AG09309 (cell line): Measurements from ENCODE around the gene PLOD3.
"Not testable (repeated sequence)": the region's sequence is repeated elsewhere in the genome, so short reads cannot be mapped to it uniquely, and the experiment has no call there.

Experiments
- DNase-seq: peaks from one replicate; pipeline ENCODE4 v3.0.0-alpha.2; 2010; ENCODE audit warnings: low read depth
- H3K4me3 ChIP-seq: 2 replicates; pipeline ENCODE4 v1.5.1; 2011; ENCODE audit warnings: mild to moderate bottlenecking, low read depth, low read length, moderate library complexity; ENCODE audit not compliant: control insufficient read depth
- TF ChIP-seq, protein P1 (sequence below): IDR thresholded peaks from 2 replicates; pipeline ENCODE4 v1.5.1; 2011; ENCODE audit warnings: mild to moderate bottlenecking, low read depth, low read length, inconsistent platforms; ENCODE audit not compliant: insufficient read depth, control insufficient read depth; ENCODE audit errors: missing control alignments

The PLOD3 gene

DNA sequence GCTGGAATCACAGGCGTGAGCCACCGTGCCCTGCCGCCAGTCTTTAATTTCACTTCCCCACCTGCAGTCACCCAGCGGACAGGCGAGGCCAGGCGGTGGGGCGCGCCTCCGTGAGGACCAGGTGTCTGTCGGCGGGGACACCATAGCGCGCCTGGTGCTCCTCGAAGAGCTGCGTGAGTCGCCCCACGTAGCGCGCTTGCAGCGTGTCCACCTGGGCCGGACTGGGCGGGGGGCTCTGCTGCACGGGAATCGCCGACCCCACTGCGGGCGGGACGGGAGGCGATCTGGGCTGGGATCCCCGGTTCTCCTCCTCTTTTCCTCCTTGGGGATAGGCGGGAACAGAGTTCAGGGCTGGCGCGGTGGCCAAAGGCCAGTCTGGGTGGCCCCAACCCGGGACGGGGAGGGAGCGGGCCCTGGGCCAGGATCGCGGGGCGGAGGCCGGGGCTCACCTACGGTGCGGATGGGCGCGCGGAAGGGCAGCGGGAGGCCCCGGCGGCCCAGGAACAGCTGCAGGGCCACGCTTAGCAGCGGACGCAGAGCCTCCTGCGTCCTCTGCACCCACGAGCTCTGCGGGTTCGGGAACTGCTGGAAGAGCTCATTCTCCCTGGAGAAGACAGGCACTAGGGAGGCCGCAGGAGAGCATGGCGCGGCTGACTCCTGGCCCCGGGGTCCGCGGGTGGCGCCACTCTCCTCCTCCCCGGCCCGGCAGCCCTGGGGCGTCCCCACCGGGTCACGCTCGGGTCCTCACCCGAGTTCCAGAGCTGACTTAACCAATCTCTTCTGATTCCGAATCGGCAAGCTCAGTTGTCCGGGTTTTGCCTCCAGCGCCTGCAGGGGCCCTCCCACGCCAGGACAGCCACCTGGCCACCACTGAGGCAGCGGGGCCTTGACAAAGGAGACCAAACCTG, 15.4 kb downstream of the PLOD3 start:
- TF ChIP-seq, protein P1, sequence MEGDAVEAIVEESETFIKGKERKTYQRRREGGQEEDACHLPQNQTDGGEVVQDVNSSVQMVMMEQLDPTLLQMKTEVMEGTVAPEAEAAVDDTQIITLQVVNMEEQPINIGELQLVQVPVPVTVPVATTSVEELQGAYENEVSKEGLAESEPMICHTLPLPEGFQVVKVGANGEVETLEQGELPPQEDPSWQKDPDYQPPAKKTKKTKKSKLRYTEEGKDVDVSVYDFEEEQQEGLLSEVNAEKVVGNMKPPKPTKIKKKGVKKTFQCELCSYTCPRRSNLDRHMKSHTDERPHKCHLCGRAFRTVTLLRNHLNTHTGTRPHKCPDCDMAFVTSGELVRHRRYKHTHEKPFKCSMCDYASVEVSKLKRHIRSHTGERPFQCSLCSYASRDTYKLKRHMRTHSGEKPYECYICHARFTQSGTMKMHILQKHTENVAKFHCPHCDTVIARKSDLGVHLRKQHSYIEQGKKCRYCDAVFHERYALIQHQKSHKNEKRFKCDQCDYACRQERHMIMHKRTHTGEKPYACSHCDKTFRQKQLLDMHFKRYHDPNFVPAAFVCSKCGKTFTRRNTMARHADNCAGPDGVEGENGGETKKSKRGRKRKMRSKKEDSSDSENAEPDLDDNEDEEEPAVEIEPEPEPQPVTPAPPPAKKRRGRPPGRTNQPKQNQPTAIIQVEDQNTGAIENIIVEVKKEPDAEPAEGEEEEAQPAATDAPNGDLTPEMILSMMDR, result no peak
- no peak overlapping the region; the same call in 1 of the 2 replicates for H3K4me3 ChIP-seq
- no peak for DNase-seq

DNA sequence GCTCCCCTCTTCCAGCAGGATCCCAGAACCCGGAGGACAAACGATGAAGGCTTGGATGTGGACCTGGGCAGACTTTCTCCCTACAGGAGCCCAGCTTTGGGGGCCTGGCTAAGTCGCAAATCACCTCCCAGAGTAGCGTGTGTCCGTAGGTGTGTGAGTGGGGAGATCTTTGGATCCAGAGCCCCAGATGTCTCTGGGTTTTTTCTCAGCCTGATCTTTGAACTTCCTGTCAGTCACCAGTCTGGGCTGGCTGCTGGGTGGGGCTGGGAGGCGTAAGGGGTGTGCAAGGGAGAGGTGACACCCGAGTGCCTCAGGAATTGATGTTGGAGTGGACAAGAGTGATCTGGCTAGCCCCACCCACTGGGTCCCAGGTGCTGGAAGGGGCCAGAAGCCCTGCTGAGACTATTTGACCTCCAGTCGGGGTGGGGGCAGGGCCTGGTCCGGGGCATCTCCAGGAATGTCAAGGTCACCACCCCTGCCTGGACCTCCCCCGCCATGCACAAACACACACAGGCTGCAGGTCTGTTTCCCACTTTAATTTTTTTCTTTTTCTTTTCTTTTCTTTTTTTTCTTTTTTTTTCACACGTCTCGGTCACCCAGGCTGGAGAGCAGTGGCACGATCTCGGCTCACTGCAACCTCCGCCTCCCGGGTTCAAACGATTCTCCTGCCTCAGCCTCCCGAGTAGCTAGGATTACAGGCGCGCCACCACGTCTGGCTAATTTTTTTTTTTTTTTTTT, 16.4 kb downstream of the PLOD3 start, which contains the start of gene MOGAT3:
MOGAT3 (minus strand) TSS at position 175 of the 738 bp plus-strand sequence. CDS start 182 bp downstream, outside the sequence.
- no peak within 1 kb of the TSS; the same call in 1 of the 2 replicates for H3K4me3 ChIP-seq
- no peak for DNase-seq
- TF ChIP-seq, protein P1, result no peak

DNA sequence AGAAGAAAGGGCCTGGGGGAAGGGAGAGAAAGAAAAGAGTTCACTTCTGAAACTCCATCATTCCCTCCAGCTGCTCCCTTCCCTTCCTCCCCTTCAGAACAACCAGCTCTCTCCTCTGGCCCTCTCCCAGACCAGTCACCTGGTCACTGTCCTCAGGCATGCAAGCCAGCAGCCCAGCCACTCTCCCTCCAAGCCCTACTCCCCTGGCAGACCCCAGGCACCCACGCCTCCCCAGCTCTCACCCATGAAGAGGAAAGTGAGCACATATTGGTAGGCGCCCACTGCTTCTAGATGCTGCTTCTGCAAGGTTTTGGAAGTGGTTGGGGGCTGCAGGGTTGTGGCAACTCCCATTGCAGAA, 16.9 kb downstream of the PLOD3 start:
- H3K4me3 ChIP-seq, result no peak overlapping the region
- no peak for DNase-seq
- TF ChIP-seq, protein P1, result no peak

DNA sequence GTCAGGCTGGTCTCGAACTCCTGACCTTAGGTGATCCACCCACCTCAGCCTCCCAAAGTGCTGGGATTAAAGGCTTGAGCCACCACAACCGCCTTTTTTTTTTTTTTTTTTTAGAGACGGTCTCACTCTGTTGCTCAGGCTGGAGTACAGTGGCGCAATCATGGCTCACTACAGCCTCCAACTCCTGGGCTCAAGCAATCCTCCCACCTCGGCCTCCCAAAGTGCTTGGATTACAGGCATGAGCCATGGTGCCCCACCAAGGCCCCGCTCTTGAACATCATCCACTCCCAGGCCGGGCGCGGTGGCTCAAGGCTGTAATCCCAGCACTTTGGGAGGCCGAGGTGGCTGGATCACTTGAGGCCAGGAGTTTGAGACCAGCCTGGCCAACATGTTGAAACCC, 17.9 kb downstream of the PLOD3 start:
- DNase-seq, H3K4me3 ChIP-seq: not testable (repeated sequence)

DNA sequence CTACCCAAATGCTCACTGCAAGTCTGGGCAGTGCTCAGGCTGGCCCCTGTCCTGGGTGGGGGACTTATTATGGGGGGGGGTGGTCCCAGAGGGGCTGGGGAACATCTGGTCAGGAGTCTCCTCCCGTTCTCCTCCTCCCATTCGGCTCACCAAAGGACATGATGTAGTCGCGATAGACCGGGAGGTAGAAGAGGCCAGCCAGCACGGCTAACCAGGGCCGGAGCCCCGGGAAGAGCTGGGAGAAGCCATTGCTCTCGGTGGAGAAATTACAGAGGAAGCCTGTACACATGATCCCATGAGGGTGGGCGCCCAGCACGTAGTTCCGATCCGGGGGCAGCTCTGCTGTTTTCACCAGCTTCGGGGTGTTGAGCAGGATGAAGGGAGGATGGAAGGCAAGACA, 18.9 kb downstream of the PLOD3 start:
- TF ChIP-seq, protein P1, result no peak
- no peak overlapping the region for H3K4me3 ChIP-seq
- no peak for DNase-seq

DNA sequence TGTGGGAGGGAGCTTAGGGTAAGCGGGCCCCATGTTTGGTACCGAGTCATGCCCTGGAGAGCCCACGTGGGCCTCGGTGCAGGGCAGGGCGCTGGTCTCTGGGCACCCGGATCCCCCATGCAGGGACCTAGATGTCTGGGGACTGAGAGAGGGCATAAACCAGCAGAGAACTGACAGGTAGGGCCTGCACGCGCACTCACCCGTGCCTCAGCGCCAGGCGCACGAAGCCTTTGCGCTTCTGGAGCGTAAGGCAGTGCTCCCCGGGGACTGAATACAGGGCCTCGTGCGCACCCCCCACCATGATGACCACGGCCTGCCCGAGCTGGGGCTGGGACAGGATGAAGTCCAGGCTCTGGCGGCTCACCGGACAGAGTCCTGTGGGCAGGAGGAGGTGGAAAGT, 19.4 kb downstream of the PLOD3 start:
- H3K4me3 ChIP-seq, result no peak overlapping the region
- DNase-seq, result no peak
- TF ChIP-seq, protein P1, result no peak

DNA sequence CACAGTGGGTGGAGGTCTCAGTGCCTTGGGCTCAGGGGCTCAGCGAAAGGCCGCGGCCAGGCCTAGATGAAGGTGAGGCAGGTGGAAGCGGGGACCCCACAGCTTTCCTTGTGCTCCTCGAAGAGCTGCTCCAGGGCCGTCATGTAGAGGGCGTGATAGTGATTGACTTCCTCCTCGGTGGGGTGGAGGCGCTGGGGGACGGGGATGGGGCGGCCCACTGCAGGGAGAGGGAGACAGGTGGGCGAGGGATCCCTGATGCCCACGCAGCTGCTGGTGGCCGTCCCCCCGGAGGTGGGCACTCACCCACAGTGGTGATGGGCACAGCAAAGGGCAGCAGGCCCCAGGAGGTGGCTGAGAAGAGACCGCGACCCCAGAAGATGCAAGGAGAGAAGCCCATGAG, 21.5 kb downstream of the PLOD3 start:
- TF ChIP-seq, protein P1, result no peak
- H3K4me3 ChIP-seq, result no peak overlapping the region
- DNase-seq, result no peak
